GM15510 (cell line): ENCODE results near the gene TNNI3.

ENCODE experiments used
- POLR2A ChIP-seq: IDR thresholded peaks from 3 replicates; pipeline ENCODE4 v1.6.1; 2011; ENCODE audit warnings: borderline replicate concordance; ENCODE audit not compliant: insufficient read length; ENCODE audit errors: extremely low read depth

Gene TNNI3

DNA sequence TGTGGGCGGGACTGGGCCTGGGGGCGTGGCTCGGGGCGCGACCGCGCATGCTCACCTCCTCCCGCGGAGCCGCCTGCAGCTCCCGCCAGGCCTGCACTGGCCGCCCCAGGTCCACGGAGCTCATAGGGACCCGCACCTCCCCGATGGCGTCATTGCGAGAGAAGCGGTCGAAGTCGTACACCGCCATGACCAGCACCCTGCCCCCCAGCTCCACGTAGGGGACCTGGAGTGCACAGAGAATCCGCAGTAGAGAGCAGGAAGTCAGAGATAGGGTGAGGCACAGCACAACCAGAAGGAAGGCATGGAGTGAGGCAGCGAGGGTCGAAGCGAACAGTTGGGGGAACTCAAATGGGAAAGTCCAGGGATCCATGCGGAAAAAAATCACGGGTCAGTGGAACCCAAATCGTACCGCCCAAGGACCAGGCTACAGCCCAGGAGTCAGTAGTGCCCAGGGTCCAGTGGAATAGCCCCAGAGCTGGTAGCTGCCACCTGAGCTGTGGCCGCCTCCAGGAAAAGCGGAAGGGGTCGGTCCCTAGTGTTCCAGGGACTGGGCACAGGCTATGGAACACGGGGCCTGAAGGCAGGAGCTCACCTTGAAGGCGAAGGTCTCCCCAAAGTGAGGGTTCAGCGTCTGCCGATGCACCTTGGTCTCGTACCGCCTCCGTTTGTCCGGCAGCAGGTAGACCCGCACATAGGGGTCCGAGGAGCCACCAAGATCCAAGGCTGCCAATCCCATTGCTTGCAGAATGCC lies 17.8 kb upstream of the TNNI3 start:
- TF ChIP-seq POLR2A = no peak

DNA sequence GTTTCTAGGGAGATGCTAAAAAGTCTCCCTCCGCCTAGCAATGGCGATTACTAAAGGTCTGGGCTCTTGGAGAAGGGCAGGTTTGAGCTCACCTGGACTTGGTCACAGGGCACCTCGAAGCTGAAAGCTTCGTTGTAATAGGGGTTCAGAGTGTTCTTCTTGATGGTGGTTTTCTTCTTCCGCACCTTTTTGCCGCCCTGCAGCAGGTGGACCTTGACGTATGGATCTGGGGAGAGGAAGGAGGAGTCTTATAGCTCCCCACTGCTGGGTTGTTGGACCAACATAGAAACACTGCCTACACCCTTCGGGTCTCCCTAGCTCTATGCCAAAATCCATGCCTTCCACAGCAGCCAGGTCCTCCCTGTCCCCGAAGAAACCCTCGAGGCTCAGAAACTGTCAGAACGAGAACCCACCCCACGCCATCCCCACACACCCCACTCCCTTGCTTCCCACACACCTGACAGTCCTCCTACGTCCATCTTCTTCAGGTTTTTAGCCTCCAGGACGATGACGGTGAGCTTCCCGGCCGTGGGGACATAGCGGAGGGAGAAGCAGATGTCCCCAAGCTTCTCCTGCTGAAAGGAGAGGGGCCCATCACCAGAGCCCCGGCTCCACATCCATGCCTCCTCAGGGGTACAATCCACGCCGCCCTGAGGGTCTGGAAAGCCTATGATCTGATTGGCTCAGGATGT lies 17.0 kb upstream of the TNNI3 start:
- TF ChIP-seq POLR2A = no peak

DNA sequence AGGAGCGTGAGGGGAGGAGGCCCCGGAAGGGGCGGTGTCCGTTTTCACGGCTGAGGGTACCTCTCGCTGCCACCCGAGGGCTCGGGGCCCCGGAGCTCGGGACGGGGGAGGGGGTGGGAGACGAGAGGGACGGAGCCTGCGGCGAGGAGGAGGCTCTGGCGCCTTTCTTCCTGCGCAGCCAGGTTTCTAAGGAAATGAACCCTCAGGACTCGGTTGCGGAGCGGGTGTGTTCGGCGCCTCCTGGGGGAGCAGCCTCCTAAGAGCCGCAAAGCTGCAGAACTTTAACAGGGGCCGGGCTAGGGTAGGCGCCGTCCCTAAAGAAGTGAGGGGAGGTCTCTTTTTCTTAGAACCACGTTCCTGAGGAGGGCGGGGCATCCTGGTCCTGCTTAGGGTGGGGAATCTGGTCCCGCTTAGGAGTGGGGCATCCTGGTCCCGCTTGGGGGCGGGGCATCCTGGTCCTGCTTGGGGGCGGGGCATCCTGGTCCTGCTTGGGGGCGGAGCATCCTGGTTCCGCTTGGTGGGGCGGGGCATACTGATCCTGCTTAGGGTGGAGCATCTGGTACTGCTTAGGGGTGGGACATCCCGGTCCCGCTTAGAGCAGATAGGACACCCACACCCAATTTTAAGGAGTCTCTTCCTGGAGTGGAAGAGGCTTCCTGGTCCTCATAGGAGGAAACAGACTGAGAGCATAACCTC lies 16.3 kb upstream of the TNNI3 start:
- TF ChIP-seq POLR2A = no peak

DNA sequence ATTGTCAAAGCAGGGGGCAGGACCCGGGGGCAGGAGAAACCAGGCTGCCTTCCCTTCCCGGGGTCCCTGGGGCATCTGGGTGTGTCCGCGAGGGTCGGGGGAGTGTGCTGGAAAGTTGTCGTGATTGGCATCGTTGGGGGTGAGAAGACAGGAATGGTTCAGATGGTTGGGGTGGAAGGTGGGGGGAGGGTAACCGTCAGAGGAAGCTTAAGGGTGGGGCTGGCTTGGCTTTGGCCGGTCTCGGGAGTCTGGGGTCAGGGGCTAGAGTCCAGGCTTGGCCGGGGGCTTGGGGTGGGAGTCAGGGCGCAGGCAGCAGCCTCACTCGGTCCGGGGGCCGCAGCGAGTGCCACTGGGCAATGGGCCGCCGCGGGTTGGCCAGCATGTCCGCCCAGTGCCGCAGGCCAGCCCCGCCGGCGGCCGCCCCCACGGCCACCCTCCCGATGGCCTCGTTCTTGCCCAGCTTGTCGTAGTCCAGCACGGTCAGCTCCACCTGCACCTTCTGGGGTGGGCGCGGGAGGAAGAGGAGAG lies 15.7 kb upstream of the TNNI3 start:
- no peak for TF ChIP-seq POLR2A

DNA sequence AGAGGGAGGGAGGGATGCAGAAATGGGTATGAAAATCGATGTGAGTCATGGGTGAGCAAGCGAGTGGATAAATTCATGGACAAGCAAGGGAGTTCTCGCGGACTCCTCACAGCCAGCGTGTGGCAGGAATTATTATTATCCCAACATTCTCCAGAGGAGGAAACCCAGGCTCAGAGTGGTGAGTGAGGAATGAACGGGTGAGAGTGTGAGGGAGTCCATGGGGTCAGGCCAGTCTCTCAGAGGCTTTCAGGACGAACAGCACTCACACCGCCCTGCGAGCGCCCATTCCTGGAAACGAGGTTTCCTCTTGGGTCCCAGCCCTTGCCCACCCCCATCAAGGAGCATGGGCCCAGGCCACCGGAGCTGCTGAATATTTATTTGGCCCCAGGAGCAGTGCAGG lies 15.2 kb upstream of the TNNI3 start:
- no peak for TF ChIP-seq POLR2A

DNA sequence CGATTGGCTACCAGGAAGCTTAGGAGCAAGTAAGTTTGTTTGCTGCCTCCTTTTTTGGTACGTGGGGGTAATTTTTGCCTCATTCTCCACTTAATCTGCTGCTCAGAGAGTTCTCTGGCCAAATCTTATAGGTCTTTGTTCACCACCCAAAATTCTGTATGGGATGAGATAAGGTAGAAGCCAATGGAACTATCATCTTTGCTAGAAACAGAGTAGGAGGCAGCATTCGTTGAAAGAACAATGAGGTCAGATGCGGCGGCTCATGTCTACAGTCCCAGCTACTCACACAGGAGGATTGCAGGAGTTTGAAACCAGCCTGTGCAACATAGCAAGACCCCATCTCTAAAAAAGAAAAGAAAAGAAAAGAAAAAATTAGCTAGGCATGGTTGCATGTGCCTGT lies 13.9 kb upstream of the TNNI3 start:
- TF ChIP-seq POLR2A = no peak

DNA sequence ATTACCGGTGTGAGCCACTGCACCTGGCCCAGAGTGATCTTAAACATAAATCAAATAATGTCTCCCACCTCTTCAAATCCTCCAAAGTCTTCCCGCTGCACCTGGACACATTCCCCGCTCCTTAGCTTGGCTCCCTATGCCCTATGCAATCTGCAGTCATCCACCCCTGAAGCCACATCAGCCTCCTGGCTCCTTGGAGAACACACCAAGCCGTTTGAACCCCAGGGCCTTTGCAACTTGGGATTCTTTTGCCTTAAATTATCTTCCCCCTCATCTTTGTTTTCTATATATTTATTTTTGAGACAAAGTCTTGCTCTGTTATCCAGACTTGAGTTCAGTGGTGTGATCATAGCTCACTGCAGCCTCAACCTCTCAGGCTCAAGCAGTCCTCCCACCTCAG lies 11.6 kb upstream of the TNNI3 start:
- no peak for TF ChIP-seq POLR2A

DNA sequence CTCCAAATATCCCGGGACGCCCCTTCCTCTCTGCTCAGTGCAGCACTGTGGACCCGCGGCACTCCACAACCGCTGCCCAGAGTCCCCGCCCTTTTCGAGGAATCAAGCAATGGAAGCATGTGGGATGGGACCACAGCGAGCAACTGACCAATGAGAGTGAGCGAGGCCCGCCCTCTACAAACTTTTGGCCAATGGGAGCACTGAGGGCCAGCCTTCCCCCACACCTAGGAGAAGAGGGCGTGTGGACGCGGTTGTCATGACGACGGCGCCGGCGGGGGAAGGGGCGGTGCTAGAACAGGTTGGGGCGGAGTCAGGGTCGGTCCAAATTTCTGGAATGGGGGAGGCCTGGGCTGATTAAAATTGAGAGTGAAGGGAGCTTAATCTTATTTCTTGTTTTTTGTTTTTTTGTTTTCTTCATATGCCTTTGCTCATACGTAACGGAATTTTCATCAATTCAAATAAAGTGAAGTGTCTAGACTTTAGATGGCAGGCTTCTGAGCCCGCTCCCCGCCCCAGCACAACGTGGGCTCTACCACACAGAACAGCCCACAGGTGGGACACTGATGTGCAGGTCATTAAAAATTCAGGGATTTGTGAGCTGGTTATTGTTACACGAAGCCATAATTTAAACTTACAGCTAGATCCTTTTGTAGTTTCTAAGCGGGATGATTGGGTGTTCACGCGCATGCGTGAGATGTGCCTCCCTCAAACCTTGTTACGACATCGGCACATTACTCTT lies 9.2 kb upstream of the TNNI3 start, which contains the start of gene DNAAF3:
TSS of gene DNAAF3 (minus strand) at position 84 of the 739 bp plus-strand sequence. CDS start 200 bp downstream, outside the sequence.
- TF ChIP-seq POLR2A = no peak

DNA sequence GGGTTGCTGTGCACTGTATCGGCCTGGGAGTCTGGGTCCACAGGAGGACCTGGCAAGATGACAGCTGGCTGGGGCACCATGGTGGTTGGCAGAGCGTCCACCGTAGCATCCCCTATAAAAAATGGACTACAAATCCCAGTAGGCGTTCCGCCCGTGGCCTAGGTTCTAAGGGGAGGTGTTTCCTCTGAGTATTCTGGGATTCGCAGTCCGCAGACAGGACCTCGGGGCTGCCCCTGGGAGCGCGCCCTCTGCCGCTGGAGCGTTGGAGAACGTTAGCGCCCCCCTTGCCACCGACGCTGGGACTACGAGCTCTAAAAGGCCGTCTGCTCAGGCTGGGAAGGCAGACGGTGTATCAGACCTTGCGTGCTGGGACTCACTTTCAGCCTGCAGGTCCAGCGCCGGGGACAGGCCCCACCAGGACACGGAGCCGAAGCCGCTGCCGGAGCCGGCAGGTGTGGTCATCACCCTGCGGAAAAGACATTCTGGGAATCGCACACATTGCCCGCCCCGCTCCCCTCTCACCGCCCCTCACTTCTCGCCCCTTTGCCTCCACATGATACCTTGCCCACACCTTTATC lies 8.5 kb upstream of the TNNI3 start:
- TF ChIP-seq POLR2A = no peak

DNA sequence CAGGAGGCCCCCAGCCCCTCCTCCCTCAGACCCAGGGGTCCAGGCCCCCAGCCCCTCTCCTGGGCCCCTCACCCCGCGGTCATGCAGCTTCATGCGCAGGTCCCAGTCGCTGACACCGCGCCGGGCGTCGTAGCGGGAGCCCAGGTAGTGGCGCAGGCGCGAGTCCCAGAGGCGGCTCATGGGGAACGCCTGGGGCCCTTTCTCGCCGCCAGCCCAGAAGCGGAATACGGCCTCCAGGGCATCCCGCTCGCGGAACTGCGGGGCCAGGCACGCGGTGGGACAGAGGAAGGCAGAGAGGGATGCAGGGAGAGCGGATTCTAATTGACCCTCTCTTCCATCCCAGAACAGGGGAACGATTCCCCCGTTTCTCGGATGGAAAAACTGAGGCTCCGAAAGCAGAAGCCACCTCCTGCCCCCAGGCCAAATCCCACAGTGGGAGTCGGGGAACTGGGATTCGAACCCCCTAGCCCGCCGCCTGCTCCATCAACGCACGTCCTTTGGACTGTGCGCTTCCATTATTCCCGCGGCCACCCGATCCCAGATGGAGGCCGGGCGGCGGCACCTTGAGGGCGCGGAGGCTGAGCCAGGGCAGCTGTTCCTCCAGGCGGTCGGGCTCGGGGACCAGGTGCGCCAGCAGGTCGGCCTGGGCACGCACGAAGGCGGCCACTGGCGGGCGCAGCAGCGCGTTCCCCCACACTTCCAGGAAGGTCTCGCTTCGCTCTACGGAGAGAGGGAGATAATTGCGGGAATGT lies 4.2 kb upstream of the TNNI3 start:
- no peak for TF ChIP-seq POLR2A

DNA sequence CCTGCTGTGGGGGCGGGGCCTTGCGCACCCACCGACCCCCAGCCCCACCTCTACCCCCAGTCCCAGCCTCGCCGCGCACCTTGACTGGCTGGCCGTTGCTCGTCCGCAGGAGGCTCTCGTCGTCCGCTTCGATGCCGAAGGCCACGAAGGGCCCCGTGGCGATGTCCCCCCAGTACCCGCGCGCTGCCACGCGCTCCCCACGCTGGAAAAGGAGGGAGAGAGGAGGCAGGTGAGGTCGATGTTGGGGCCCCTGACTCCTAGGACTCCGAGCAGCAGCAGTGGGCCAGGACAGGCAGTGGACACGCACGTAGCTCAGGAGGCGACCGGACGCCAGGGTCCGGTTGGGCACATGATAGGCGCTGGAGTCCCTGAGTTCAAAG lies 3.4 kb upstream of the TNNI3 start:
- TF ChIP-seq POLR2A = no peak

DNA sequence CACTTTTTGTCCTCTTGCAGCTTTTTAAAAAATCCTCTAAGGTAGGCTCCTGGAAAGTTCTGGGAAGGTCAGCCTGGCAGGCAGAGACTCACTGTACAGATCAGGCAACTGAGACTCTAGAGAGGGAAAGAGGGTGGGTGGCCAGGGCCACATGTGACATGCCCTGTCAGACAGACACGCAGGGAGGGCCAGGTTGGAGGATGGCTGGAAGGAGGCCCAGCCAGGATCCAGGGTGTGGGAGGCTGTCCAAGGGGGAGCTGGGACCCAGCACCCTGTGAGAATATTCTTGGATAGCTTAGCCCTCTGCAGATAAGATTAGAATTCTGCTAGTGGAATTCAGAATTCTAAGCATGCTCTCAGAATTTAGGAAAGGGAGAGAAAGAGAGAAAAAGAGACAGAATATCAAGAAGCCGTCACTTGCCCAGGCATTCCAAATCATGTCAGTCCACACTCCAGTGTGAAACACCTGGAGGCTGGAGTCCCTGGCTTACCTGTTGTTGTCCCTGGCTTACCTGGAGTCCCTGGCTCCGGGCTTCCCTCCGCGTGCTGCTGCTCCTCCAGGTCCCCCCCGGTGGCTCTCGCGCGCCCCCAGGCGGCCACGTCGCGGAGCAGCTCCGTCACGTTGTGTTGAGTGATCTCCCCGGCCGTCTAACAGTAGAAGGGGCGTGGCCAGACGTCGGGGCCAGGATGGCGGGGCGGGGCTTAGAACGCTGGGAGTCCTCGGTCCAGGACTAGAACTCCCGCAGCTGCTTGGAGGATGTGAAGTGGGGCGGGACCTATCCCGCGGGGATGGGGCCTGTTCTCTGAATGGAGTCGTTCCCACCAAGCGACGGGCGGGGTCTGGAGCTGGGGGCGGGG lies 2.8 kb upstream of the TNNI3 start:
- no peak for TF ChIP-seq POLR2A
